Measurements from ENCODE around the gene ANO1.

DNA sequence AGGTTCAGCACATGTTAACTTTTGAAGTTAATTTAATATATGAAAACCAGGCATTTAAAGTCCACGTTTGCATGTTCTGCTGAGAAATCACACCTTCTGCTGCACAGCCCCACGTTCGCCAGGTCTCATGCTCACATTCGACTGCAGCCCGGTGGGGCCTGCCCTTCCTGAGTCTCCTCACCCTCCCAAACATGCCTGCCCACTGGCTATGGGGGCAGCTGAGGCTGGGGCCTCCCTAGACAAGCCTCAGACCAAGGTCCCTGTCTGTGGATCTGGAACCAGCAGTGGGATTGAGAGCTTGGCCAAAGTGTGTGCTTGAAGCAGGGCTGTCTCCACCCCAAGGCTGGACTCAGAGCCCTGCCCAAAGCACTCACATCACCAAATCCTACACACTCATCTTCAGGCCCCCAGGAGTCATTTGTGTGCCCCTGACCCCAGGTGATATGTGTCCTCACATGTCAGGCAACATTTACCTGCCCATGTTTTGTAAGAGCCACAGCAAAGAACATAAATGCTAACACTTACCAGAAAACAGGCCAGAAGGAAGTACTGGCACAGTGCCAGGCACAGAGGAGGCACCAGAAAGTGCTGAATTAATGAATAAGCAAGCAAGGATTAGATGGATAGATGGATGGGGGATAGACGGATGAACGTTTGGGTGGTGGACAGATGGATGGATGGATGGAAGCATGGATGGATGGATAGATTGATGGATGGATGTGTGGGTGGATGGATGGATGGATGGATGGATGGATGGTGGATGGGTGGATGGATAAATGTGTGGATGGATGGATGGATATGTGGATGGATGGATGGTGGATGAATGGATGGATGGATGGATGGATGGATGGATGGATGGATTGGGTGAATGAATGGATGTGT is 115.5 kb downstream of the ANO1 start:
- TF ChIP-seq, protein P1, sequence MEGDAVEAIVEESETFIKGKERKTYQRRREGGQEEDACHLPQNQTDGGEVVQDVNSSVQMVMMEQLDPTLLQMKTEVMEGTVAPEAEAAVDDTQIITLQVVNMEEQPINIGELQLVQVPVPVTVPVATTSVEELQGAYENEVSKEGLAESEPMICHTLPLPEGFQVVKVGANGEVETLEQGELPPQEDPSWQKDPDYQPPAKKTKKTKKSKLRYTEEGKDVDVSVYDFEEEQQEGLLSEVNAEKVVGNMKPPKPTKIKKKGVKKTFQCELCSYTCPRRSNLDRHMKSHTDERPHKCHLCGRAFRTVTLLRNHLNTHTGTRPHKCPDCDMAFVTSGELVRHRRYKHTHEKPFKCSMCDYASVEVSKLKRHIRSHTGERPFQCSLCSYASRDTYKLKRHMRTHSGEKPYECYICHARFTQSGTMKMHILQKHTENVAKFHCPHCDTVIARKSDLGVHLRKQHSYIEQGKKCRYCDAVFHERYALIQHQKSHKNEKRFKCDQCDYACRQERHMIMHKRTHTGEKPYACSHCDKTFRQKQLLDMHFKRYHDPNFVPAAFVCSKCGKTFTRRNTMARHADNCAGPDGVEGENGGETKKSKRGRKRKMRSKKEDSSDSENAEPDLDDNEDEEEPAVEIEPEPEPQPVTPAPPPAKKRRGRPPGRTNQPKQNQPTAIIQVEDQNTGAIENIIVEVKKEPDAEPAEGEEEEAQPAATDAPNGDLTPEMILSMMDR (IDR thresholded peaks at IDR 0.05; ENCODE audit: low read length): no peak
- no peak for TF ChIP-seq EZH2 (optimal IDR thresholded peaks at IDR 0.05; ENCODE audit: low read depth, low read length)
